ENCODE measurements around the gene IKZF3.

DNA sequence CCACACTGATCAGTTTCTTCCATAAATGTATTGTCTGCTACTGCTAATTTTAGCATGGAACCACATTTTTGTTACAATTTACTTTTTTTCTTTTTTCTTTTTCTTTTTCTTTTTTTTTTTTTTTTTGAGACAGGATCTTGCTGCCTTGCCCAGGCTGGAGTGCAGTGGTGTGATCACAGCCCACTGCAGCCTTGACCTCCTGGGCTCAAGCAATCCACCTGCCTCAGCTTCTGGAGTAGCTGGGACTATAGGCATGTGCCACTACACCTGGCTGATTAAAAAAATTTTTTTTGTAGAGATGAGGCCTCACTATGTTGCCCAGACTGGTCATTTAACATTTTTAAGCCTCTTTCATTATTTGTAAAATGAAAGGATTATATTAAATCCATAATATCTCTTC is 23.0 kb upstream of the IKZF3 start:
- TF ChIP-seq EZH2 (IDR thresholded peaks at IDR 0.05; ENCODE audit: borderline replicate concordance, low read length): no peak
- TF ChIP-seq, protein P1, sequence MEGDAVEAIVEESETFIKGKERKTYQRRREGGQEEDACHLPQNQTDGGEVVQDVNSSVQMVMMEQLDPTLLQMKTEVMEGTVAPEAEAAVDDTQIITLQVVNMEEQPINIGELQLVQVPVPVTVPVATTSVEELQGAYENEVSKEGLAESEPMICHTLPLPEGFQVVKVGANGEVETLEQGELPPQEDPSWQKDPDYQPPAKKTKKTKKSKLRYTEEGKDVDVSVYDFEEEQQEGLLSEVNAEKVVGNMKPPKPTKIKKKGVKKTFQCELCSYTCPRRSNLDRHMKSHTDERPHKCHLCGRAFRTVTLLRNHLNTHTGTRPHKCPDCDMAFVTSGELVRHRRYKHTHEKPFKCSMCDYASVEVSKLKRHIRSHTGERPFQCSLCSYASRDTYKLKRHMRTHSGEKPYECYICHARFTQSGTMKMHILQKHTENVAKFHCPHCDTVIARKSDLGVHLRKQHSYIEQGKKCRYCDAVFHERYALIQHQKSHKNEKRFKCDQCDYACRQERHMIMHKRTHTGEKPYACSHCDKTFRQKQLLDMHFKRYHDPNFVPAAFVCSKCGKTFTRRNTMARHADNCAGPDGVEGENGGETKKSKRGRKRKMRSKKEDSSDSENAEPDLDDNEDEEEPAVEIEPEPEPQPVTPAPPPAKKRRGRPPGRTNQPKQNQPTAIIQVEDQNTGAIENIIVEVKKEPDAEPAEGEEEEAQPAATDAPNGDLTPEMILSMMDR (conservative IDR thresholded peaks at IDR 0.05 in 1 of 2, IDR thresholded peaks at IDR 0.05 in 1 of 2; ENCODE audit: extremely low read depth in 1 of 2, insufficient read depth in 1 of 2, low read depth in 1 of 2, low read length in 2 of 2): no peak
